ENCODE results near the gene POTEM.
"Not testable (repeated sequence)": the region's sequence is repeated elsewhere in the genome, so short reads cannot be mapped to it uniquely, and the experiment has no call there.

Gene POTEM

GRCh38 chr14:18967134-18967533 is at the start of gene POTEM:
Gene POTEM (plus strand): TSS chr14:18967434. CDS start chr14:18967486, 52 bp downstream.
- DNase-seq (ENCODE audit: low read depth in 2 of 2, low spot score in 1 of 2), result not testable (repeated sequence)

GRCh38 chr14:18918345-18918744 is 48.9 kb upstream of the POTEM start:
- not testable (repeated sequence) for DNase-seq (ENCODE audit: low read depth in 2 of 2, low spot score in 1 of 2)

- not testable (repeated sequence) for DNase-seq (ENCODE audit: low read depth in 2 of 2, low spot score in 1 of 2)
Measured at GRCh38 chr14:18920052-18920451, 47.2 kb upstream of the POTEM start.

GRCh38 chr14:18921055-18921701 is 46.1 kb upstream of the POTEM start:
- DNase-seq (ENCODE audit: low read depth in 2 of 2, low spot score in 1 of 2), result not testable (repeated sequence)

- not testable (repeated sequence) for DNase-seq (ENCODE audit: low read depth in 2 of 2, low spot score in 1 of 2)
Measured at GRCh38 chr14:18936848-18937247, 30.4 kb upstream of the POTEM start.

GRCh38 chr14:18938733-18939132 is 28.5 kb upstream of the POTEM start:
- DNase-seq (ENCODE audit: low read depth in 2 of 2, low spot score in 1 of 2), result not testable (repeated sequence)

- DNase-seq (ENCODE audit: low read depth in 2 of 2, low spot score in 1 of 2), result not testable (repeated sequence)
Measured at GRCh38 chr14:18949939-18950338, 17.3 kb upstream of the POTEM start.

- not testable (repeated sequence) for DNase-seq (ENCODE audit: low read depth in 2 of 2, low spot score in 1 of 2)
Measured at GRCh38 chr14:18953085-18953484, 14.1 kb upstream of the POTEM start.

GRCh38 chr14:18955816-18956215 is 11.4 kb upstream of the POTEM start:
- DNase-seq (ENCODE audit: low read depth in 2 of 2, low spot score in 1 of 2), result not testable (repeated sequence)

- DNase-seq (ENCODE audit: low read depth in 2 of 2, low spot score in 1 of 2), result not testable (repeated sequence)
Measured at GRCh38 chr14:18961576-18961975, 5.7 kb upstream of the POTEM start.

- not testable (repeated sequence) for DNase-seq (ENCODE audit: low read depth in 2 of 2, low spot score in 1 of 2)
Measured at GRCh38 chr14:18962143-18962542, 5.1 kb upstream of the POTEM start.

- not testable (repeated sequence) for DNase-seq (ENCODE audit: low read depth in 2 of 2, low spot score in 1 of 2)
Measured at GRCh38 chr14:18963276-18963675, 4.0 kb upstream of the POTEM start.

- not testable (repeated sequence) for DNase-seq (ENCODE audit: low read depth in 2 of 2, low spot score in 1 of 2)
Measured at GRCh38 chr14:18964878-18965277, 2.4 kb upstream of the POTEM start.

GRCh38 chr14:19002566-19002965 is 35.3 kb downstream of the POTEM start:
- DNase-seq (ENCODE audit: low read depth in 2 of 2, low spot score in 1 of 2), result not testable (repeated sequence)

GRCh38 chr14:19006490-19006889 is 39.3 kb downstream of the POTEM start:
- DNase-seq (ENCODE audit: low read depth in 2 of 2, low spot score in 1 of 2), result not testable (repeated sequence)

- not testable (repeated sequence) for DNase-seq (ENCODE audit: low read depth in 2 of 2, low spot score in 1 of 2)
Measured at GRCh38 chr14:19007678-19008077, 40.4 kb downstream of the POTEM start.

- not testable (repeated sequence) for DNase-seq (ENCODE audit: low read depth in 2 of 2, low spot score in 1 of 2)
Measured at GRCh38 chr14:19011029-19011428, 43.8 kb downstream of the POTEM start.

GRCh38 chr14:19011703-19012102 is 44.5 kb downstream of the POTEM start:
- DNase-seq (ENCODE audit: low read depth in 2 of 2, low spot score in 1 of 2), result not testable (repeated sequence)

- DNase-seq (ENCODE audit: low read depth in 2 of 2, low spot score in 1 of 2), result not testable (repeated sequence)
Measured at GRCh38 chr14:19015185-19015584, 48.0 kb downstream of the POTEM start.

- DNase-seq (ENCODE audit: low read depth in 2 of 2, low spot score in 1 of 2), result not testable (repeated sequence)
Measured at GRCh38 chr14:19025080-19025589, 57.9 kb downstream of the POTEM start.

GRCh38 chr14:19026649-19027351 is 59.6 kb downstream of the POTEM start:
- not testable (repeated sequence) for DNase-seq (ENCODE audit: low read depth in 2 of 2, low spot score in 1 of 2)

GRCh38 chr14:19027895-19028294 is 60.7 kb downstream of the POTEM start:
- not testable (repeated sequence) for DNase-seq (ENCODE audit: low read depth in 2 of 2, low spot score in 1 of 2)
